Suppressor macrophage (primary cell): ENCODE data around the gene STON2.
A peak's percentile ranks its signal among the peaks of the same experiment; 100 is the strongest.

ENCODE experiments used
- DNase-seq, 4 experiments: peaks; one replicate each; pipeline ENCODE4 v3.0.0-alpha.2; 2020 to 2022

The STON2 gene

GRCh38 chr14:81298911-81299310 lies 101.2 kb downstream of the STON2 start:
- DNase-seq: no peak

- no peak for DNase-seq
Observed at GRCh38 chr14:81298122-81298521, 102.0 kb downstream of the STON2 start.

GRCh38 chr14:81295958-81296923 lies 103.9 kb downstream of the STON2 start:
- DNase-seq: peak; percentile 36 to 83 (median 66)

- DNase-seq: no peak
Observed at GRCh38 chr14:81289516-81289915, 110.6 kb downstream of the STON2 start.

- peak in 2 of 4 experiments; percentile 25 to 46 for DNase-seq
Observed at GRCh38 chr14:81286574-81287370, 113.4 kb downstream of the STON2 start.

GRCh38 chr14:81285245-81285644 lies 114.9 kb downstream of the STON2 start:
- DNase-seq: peak in 3 of 4 experiments; percentile 11 to 55 (median 42)

- no peak for DNase-seq
Observed at GRCh38 chr14:81281332-81281731, 118.8 kb downstream of the STON2 start.

- no peak for DNase-seq
Observed at GRCh38 chr14:81280136-81280791, 119.9 kb downstream of the STON2 start.

GRCh38 chr14:81277096-81277495 lies 123.0 kb downstream of the STON2 start:
- no peak for DNase-seq

- no peak for DNase-seq
Observed at GRCh38 chr14:81276073-81277069, 123.8 kb downstream of the STON2 start.

GRCh38 chr14:81275305-81276072 lies 124.6 kb downstream of the STON2 start:
- no peak for DNase-seq

- DNase-seq: no peak
Observed at GRCh38 chr14:81273961-81274575, 126.1 kb downstream of the STON2 start.

- DNase-seq: no peak
Observed at GRCh38 chr14:81273521-81273920, 126.6 kb downstream of the STON2 start.

GRCh38 chr14:81272317-81272716 lies 127.8 kb downstream of the STON2 start:
- DNase-seq: no peak

GRCh38 chr14:81269979-81270375 lies 130.1 kb downstream of the STON2 start:
- peak; percentile 13 to 42 (median 34) for DNase-seq

- DNase-seq: peak; percentile 70 to 83 (median 79)
Observed at GRCh38 chr14:81269100-81269978, 130.8 kb downstream of the STON2 start.

- peak in 1 of 4 experiments; percentile 13 for DNase-seq
Observed at GRCh38 chr14:81268016-81268416, 132.1 kb downstream of the STON2 start.

GRCh38 chr14:81265636-81266169 lies 134.4 kb downstream of the STON2 start:
- no peak for DNase-seq

- DNase-seq: no peak
Observed at GRCh38 chr14:81264671-81265070, 135.5 kb downstream of the STON2 start.
